Heart left ventricle (tissue), 16 donors: ENCODE measurements around the gene IL12RB2. TPM values are rescaled to one million over a fixed set of nuclear protein-coding genes. Genes with fewer than 3 reads are reported as not detected.
"Not testable (repeated sequence)": the region's sequence is repeated elsewhere in the genome, so short reads cannot be mapped to it uniquely, and the experiment has no call there.

Experiments used
- ATAC-seq, 4 donors: fragments of 200-7000 bp; cut with Tn5 transposase; one replicate each; pipeline ENCODE4 v1.9.1; 2020 to 2022; ENCODE audit warnings: moderate library complexity in 4 of 4, mild to moderate bottlenecking in 3 of 4, moderate number of reproducible peaks in 1 of 4
- DNase-seq, 5 donors: peaks; one replicate each; pipeline ENCODE4 v3.0.0-alpha.2; 2020
- H3K27ac ChIP-seq, 12 donors: fragments of 200-600 bp; sonication (generic) in 4 of 12; one replicate each; pipeline versions ENCODE4 v1.5.0 to v1.8.0; 2016 to 2022; ENCODE audit warnings: mild to moderate bottlenecking in 2 of 12
- H3K27me3 ChIP-seq, 9 donors: fragments of 200-600 bp; sonication (generic) in 2 of 9; one replicate each; pipeline versions ENCODE4 v1.5.1 to v1.8.0; 2016 to 2022; ENCODE audit warnings: mild to moderate bottlenecking in 3 of 9
- H3K36me3 ChIP-seq, 9 donors: fragments of 200-600 bp; sonication (generic) in 2 of 9; one replicate each; pipeline versions ENCODE4 v1.5.0 to v1.8.0; 2018 to 2022; ENCODE audit warnings: mild to moderate bottlenecking in 2 of 9
- H3K4me1 ChIP-seq, 12 donors: fragments of 200-600 bp; sonication (generic) in 4 of 12; one replicate each; pipeline versions ENCODE4 v1.5.0 to v1.8.0; 2016 to 2022; ENCODE audit warnings: mild to moderate bottlenecking in 3 of 12
- H3K4me3 ChIP-seq, 12 donors: fragments of 200-600 bp; sonication (generic) in 4 of 12; one replicate each; pipeline versions ENCODE4 v1.5.0 to v1.8.0; 2017 to 2022; ENCODE audit warnings: mild to moderate bottlenecking in 9 of 12, moderate library complexity in 4 of 12
- H3K9me3 ChIP-seq, 12 donors: fragments of 200-600 bp; sonication (generic) in 4 of 12; one replicate each; pipeline versions ENCODE4 v1.5.0 to v1.8.0; 2016 to 2022; ENCODE audit warnings: mild to moderate bottlenecking in 1 of 12
- POLR2A ChIP-seq, 2 donors: fragments of 450-650 bp; IDR thresholded peaks; one replicate each; pipeline ENCODE4 v1.6.1; 2017; ENCODE audit warnings: antibody characterized with exemption in 2 of 2, mild to moderate bottlenecking in 2 of 2, moderate library complexity in 2 of 2
- WGBS, 4 donors: extraction: QIAGEN DNeasy Blood & Tissue Kit in 2 of 4; methylation state at CpG; one replicate each; pipeline versions ENCODE4 v1.1.5 to v1.1.7; 2013 to 2018; 5-methylcytosine and 5-hydroxymethylcytosine counted together
- intact Hi-C, 10 donors: fragments of 100-400 bp; cut with DNase I; formaldehyde crosslinking; loops; one replicate each; pipeline versions ENCODE4 v1.11.1 to v1.14.2; 2022
- polyA plus RNA-seq, 2 donors: library from polyadenylated mRNA; stranded (reverse); fragments of 200-250 nt; gene quantifications; one replicate each; pipeline ENCODE4 v1.2.3, GENCODE V29; 2013
- total RNA-seq, 9 donors: library from RNA; depleted of rRNA in 2 of 9; stranded (reverse); fragments of >200 nt in 2 of 9; fragmentation: NEBNext Ultra II Directional in 3 of 9; extraction: Animal tissue kit (Norgen Biotek cat#: 25700) in 3 of 9; gene quantifications; one replicate each; pipeline versions ENCODE4 v1.1.0 to v1.2.4, GENCODE V29; 2016 to 2023
- TF ChIP-seq, protein P1 (sequence below), 12 donors: fragments of 200-600 bp; sonication (generic) in 4 of 12; IDR thresholded peaks; one replicate each; pipeline versions ENCODE4 v1.5.0 to v1.8.0; 2018 to 2022; ENCODE audit warnings: antibody characterized with exemption in 12 of 12, mild to moderate bottlenecking in 5 of 12
- donor health status: ischemic (EF 13 %, LVEDD 7.1; RV severe dilation, severe dysfunction).
- donor health status: healthy with polysubstance abuse.
- donor health status: DM: no; HTN: yes; CAD: no.
- donor health status: DM: no; HTN: no; CAD: no.
- donor health status: ischemic (EF 25% LVEDD 6.9; RV normal size, moderate dysfunction).
- donor health status: ischemic (EF 25% LVEDD 5.7; RV mildly dilated, moderate dysfunction).
- donor health status: healthy.
- donor health status: DM: yes; HTN: yes; CAD: no.
- donor health status: ischemic (EF 35%, LVEDD 5.7; RV mildly dilated, moderate dysfunction).
- donor health status: nonischemic (EF 11% LVEDD 7.7; RV severe dilation, severe dysfunction).
- donor health status: DM: yes; HTN: yes; CAD: no.
- donor health status: PGD.
- donor health status: ischemic (EF 29% LVEDD 5.4; RV normal size, mild dysfunction).
- donor health status: nonischemic (EF 23%, LVEDD 6.1; RV moderate dilation, normal function).

IL12RB2 gene
- total and polyA plus RNA-seq, 11 donors: 0.04 to 1.9 (median 0.36) TPM; not detected in 2

DNA sequence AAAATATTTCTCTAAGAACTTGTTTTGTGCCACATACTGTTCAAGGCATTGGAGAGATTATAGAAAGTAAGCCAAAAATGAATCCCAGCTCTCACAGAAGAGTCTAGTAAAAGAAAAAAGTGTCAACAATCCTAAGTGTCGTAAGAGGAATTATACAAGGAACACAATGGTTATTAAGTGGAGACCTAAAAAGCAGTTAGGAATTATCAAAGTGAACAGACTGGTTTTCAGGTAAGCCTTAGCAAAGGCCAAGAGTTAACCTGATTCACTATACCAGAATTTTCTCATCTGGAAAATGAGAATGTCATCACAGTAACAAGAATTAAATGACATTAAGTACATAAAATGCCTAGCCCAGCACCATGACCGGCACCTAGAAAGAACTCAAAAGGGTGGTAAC is 106.9 kb downstream of the IL12RB2 start:
- intact Hi-C loops: no loop called here
- Histone ChIP-seq H3K27ac (no peak overlapping the region), H3K4me1 (peaks cover 0 to 15% (median 5%) of the 10 kb centered on the region in 12 donors), H3K36me3 (peaks cover 0 to 100% (median 97%) of the 10 kb centered on the region in 9 donors), H3K27me3 (no peaks in the 10 kb centered on the region), H3K9me3 (no peaks in the 10 kb centered on the region), H3K4me3 (no peak overlapping the region)
- DNase-seq: no peak
- 94 to 98% (median 96%) methylated on average over 2 of the region's 2 CpGs for WGBS, 4 donors
- no peak for ATAC-seq
- TF ChIP-seq, protein P1, sequence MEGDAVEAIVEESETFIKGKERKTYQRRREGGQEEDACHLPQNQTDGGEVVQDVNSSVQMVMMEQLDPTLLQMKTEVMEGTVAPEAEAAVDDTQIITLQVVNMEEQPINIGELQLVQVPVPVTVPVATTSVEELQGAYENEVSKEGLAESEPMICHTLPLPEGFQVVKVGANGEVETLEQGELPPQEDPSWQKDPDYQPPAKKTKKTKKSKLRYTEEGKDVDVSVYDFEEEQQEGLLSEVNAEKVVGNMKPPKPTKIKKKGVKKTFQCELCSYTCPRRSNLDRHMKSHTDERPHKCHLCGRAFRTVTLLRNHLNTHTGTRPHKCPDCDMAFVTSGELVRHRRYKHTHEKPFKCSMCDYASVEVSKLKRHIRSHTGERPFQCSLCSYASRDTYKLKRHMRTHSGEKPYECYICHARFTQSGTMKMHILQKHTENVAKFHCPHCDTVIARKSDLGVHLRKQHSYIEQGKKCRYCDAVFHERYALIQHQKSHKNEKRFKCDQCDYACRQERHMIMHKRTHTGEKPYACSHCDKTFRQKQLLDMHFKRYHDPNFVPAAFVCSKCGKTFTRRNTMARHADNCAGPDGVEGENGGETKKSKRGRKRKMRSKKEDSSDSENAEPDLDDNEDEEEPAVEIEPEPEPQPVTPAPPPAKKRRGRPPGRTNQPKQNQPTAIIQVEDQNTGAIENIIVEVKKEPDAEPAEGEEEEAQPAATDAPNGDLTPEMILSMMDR (IDR thresholded peaks at IDR 0.05): no peak
- no peak for TF ChIP-seq POLR2A (IDR thresholded peaks at IDR 0.05)

- no peaks in the 10 kb centered on the region for H3K27me3 ChIP-seq
- peaks cover 0 to 100% (median 97%) of the 10 kb centered on the region in 9 donors for H3K36me3 ChIP-seq
- no peak overlapping the region for H3K27ac ChIP-seq
- TF ChIP-seq, protein P1 (IDR thresholded peaks at IDR 0.05): no peak
- TF ChIP-seq POLR2A (IDR thresholded peaks at IDR 0.05): no peak
- H3K4me3 ChIP-seq: no peak overlapping the region
- DNase-seq (no peak), ATAC-seq (no peak)
- H3K9me3 ChIP-seq: no peaks in the 10 kb centered on the region
- WGBS, 4 donors: 91 to 93% (median 92%) methylated on average over 13 of the region's 13 CpGs
- intact Hi-C loops: no loop called here
- H3K4me1 ChIP-seq: peaks cover 0 to 20% (median 5%) of the 10 kb centered on the region in 12 donors
Measured at GRCh38 chr1:67415041-67415440, 107.4 kb downstream of the IL12RB2 start.

- peaks cover 0 to 100% (median 98%) of the 10 kb centered on the region in 9 donors for H3K36me3 ChIP-seq
- 80 to 87% (median 83%) methylated on average over 4 of the region's 4 CpGs for WGBS, 4 donors
- ATAC-seq: not testable (repeated sequence)
Measured at GRCh38 chr1:67417733-67418132, 110.1 kb downstream of the IL12RB2 start.

DNA sequence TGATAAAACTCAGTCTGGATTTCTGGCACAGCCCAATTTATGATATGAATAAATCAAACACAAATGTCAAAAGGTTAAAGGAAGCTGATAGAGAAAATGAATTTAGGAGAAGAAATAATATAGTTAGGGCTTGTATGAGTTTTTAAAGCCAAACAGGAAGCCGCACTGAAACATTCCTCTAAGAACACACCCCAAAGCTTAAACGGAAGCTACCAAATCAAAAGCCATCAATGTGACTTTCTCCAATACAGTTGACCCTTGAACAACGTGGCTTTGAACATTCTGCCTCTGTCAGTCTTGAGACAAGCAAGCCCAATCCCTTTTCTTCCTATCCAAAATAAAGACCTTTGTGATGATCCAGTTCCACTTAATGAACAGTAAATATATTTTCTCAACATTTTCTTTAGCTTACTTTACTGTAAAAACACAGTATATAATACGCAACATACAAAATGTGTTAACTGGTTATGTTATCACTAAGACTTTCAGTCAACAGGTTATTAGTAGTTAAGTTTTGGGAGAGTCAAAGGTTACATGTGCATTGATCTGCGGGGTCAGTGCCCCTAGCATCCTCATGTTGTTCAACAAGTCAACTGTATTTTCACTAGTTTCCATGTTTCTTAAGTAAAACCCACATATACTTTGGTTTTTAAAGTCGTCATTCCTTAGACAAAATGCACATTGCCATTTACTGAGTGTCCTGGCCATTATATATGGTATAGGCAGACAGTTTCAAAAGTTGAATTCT is 111.3 kb downstream of the IL12RB2 start:
- H3K9me3 ChIP-seq: no peaks in the 10 kb centered on the region
- peaks cover 0 to 100% (median 98%) of the 10 kb centered on the region in 9 donors for H3K36me3 ChIP-seq
- DNase-seq (no peak), ATAC-seq (no peak)
- no peak overlapping the region for H3K27ac ChIP-seq
- no peak overlapping the region for H3K4me3 ChIP-seq
- H3K27me3 ChIP-seq: no peaks in the 10 kb centered on the region
- H3K4me1 ChIP-seq: peaks cover 0 to 33% (median 14%) of the 10 kb centered on the region in 12 donors
- no peak for TF ChIP-seq POLR2A (IDR thresholded peaks at IDR 0.05)
- TF ChIP-seq, protein P1 (IDR thresholded peaks at IDR 0.05): no peak
- intact Hi-C loops: no loop called here
- 65 to 73% (median 71%) methylated on average over 6 of the region's 6 CpGs for WGBS, 4 donors

More at GRCh38 chr1:67417733-67418132, 110.1 kb downstream of the IL12RB2 start:
- DNase-seq, H3K27me3 ChIP-seq, intact Hi-C loops, H3K4me3 ChIP-seq, H3K9me3 ChIP-seq, H3K27ac ChIP-seq: not testable (repeated sequence)
- H3K4me1 ChIP-seq: peaks cover 0 to 33% (median 14%) of the 10 kb centered on the region in 12 donors
